DOHH2 (cell line): ENCODE results near the gene EZR.

Experiments
- EZH2phosphoT487 ChIP-seq: fragments of 200-600 bp; sonication (generic); IDR thresholded peaks from 2 replicates; pipeline ENCODE4 v1.6.1; 2017; ENCODE audit warnings: borderline replicate concordance, mild to moderate bottlenecking, antibody characterized with exemption, low read length, moderate library complexity, mixed read lengths
- TF ChIP-seq, protein P1 (sequence below): fragments of 200-600 bp; sonication (generic); IDR thresholded peaks from one replicate; pipeline ENCODE4 v1.5.1; 2014; ENCODE audit warnings: antibody characterized with exemption, mild to moderate bottlenecking, low read depth, low read length; ENCODE audit not compliant: poor library complexity, severe bottlenecking

DNA sequence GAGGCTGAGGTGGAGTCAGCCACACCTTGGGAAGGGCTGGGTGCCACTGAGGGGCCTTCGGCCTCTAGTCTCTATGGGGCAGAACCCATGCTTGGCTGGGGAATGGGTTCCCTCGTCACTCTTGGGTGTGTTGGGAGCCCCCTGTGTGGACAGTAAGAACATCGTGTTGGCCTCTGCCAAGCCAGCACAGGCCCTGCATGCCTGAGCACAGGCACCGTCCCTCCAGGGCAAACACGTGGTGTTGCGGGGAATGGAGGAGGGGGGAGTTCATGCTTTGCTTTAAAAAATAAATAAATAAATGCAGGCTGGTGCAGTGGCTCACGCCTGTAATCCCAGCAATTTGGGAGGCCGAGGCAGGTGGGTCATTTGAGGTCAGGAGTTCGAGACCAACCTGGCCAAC is 63.0 kb downstream of the EZR start:
- TF ChIP-seq, protein P1, sequence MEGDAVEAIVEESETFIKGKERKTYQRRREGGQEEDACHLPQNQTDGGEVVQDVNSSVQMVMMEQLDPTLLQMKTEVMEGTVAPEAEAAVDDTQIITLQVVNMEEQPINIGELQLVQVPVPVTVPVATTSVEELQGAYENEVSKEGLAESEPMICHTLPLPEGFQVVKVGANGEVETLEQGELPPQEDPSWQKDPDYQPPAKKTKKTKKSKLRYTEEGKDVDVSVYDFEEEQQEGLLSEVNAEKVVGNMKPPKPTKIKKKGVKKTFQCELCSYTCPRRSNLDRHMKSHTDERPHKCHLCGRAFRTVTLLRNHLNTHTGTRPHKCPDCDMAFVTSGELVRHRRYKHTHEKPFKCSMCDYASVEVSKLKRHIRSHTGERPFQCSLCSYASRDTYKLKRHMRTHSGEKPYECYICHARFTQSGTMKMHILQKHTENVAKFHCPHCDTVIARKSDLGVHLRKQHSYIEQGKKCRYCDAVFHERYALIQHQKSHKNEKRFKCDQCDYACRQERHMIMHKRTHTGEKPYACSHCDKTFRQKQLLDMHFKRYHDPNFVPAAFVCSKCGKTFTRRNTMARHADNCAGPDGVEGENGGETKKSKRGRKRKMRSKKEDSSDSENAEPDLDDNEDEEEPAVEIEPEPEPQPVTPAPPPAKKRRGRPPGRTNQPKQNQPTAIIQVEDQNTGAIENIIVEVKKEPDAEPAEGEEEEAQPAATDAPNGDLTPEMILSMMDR: no peak
- no peak for TF ChIP-seq EZH2phosphoT487
